Measurements from ENCODE around the gene NLRP6. TPM values are rescaled to one million over a fixed set of nuclear protein-coding genes. Genes with fewer than 3 reads are reported as not detected.

Gene NLRP6
- polyA plus RNA-seq, 2 of the 4 experiments (the other 2 are of a cell fraction), result 0.03 TPM; not detected in 1

GRCh38 chr11:250274-250673, 27.9 kb upstream of the NLRP6 start:
- no peak for TF ChIP-seq EP300 (IDR thresholded peaks at IDR 0.05)
- TF ChIP-seq HDAC2 (IDR thresholded peaks at IDR 0.05), result no peak
- no peak for TF ChIP-seq EHF (CRISPR knock-in tag; IDR thresholded peaks at IDR 0.05)
- TF ChIP-seq ZFP36 (IDR thresholded peaks at IDR 0.05; ENCODE audit: borderline replicate concordance, partially characterized antibody), result no peak
- TF ChIP-seq HOXA7 (CRISPR knock-in tag; IDR thresholded peaks at IDR 0.05), result no peak
- TF ChIP-seq POLR2AphosphoS2 (conservative IDR thresholded peaks at IDR 0.05; ENCODE audit: low read length), result no peak
- TF ChIP-seq HOXB13 (CRISPR knock-in tag; IDR thresholded peaks at IDR 0.05; ENCODE audit: low read depth), result no peak
- TF ChIP-seq FOSL2 (IDR thresholded peaks at IDR 0.05), result no peak
- no peak for TF ChIP-seq FOSL2 (CRISPR knock-in tag; IDR thresholded peaks at IDR 0.05)
- no peak for TF ChIP-seq TFCP2L1 (CRISPR knock-in tag; IDR thresholded peaks at IDR 0.05)
- TF ChIP-seq ZNF302 (CRISPR knock-in tag; IDR thresholded peaks at IDR 0.05), result no peak
- no peak for TF ChIP-seq BCL3 (IDR thresholded peaks at IDR 0.05)
- no peak for TF ChIP-seq RFX5 (IDR thresholded peaks at IDR 0.05)
- TF ChIP-seq CHD2 (IDR thresholded peaks at IDR 0.05; ENCODE audit: low read length, partially characterized antibody), result no peak
- no peak for TF ChIP-seq CBX2 (IDR thresholded peaks at IDR 0.05; ENCODE audit: borderline replicate concordance, low read depth)
- TF ChIP-seq, protein P1, sequence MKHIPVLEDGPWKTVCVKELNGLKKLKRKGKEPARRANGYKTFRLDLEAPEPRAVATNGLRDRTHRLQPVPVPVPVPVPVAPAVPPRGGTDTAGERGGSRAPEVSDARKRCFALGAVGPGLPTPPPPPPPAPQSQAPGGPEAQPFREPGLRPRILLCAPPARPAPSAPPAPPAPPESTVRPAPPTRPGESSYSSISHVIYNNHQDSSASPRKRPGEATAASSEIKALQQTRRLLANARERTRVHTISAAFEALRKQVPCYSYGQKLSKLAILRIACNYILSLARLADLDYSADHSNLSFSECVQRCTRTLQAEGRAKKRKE (CRISPR knock-in tag; IDR thresholded peaks at IDR 0.05; ENCODE audit: low read depth), result no peak
- TF ChIP-seq RAD21 (conservative IDR thresholded peaks at IDR 0.05 in 1 of 2, IDR thresholded peaks at IDR 0.05 in 1 of 2), result no peak
- no peak for TF ChIP-seq RNF2 (IDR thresholded peaks at IDR 0.05; ENCODE audit: borderline replicate concordance, low read depth)
- no peak for TF ChIP-seq ZC3H11A (IDR thresholded peaks at IDR 0.05)
- TF ChIP-seq JUNB (IDR thresholded peaks at IDR 0.05), result no peak
- H3K4me1 ChIP-seq, result no peaks in the 10 kb centered on the region
- FAIRE-seq (no peak), DNase-seq (ENCODE audit: low read depth in 1 of 2, low spot score in 1 of 2) (no peak), ATAC-seq (peak in 1 of 2 experiments; percentile 34; a peak in 2 of 6 replicates)
- CTCF ChIA-PET, result interaction anchor here (0.7 to 5.6 kb wide), 24 partner anchors 9 to 229 kb away, joined by 3 to 40 read pairs (median 6); partner anchors contain the start of genes PSMD13 and PTDSS2
- no peaks in the 10 kb centered on the region for H3K9me3 ChIP-seq
- H3K4me3 ChIP-seq, result no peak overlapping the region
- no peak overlapping the region for H3K27ac ChIP-seq
- H3K4me2 ChIP-seq, result no peak overlapping the region
- POLR2A ChIA-PET, result interaction anchor here (0.6 to 0.9 kb wide), 3 partner anchors 13 to 106 kb away, joined by 3 to 7 read pairs (median 4); partner anchors contain the start of genes BET1L, PSMD13 and RIC8A
- WGBS (ENCODE audit: missing lambda C conversion rate), result 84% methylated on average over 5 of the region's 5 CpGs

GRCh38 chr11:250740-251299, 27.4 kb upstream of the NLRP6 start:
- 85% methylated on average over 10 of the region's 10 CpGs for WGBS (ENCODE audit: missing lambda C conversion rate)
- FAIRE-seq (no peak), ATAC-seq (peak; percentile 86 to 93), DNase-seq (ENCODE audit: low read depth in 1 of 2, low spot score in 1 of 2) (peak; percentile 30 to 63)
- POLR2A ChIA-PET, result interaction anchor here (0.6 to 0.9 kb wide), 3 partner anchors 14 to 105 kb away, joined by 3 to 7 read pairs (median 4); partner anchors contain the start of genes BET1L, PSMD13 and RIC8A
- Histone ChIP-seq H3K4me2 (no peak overlapping the region), H3K9me3 (no peaks in the 10 kb centered on the region), H3K27ac (no peak overlapping the region), H3K4me1 (no peaks in the 10 kb centered on the region), H3K4me3 (no peak overlapping the region)
- CTCF ChIA-PET, result interaction anchor here (0.7 to 5.6 kb wide), 29 partner anchors 10 to 267 kb away, joined by 3 to 40 read pairs (median 6); partner anchors contain the start of genes PSMD13 and PTDSS2
- TF ChIP-seq ZC3H11A (IDR thresholded peaks at IDR 0.05) (no peak), JUN (IDR thresholded peaks at IDR 0.05) (no peak), CHD4 (IDR thresholded peaks at IDR 0.05; ENCODE audit: borderline replicate concordance) (no peak), FOXS1 (CRISPR knock-in tag; IDR thresholded peaks at IDR 0.05) (no peak), TFCP2L1 (CRISPR knock-in tag; IDR thresholded peaks at IDR 0.05) (no peak), HOXA7 (CRISPR knock-in tag; IDR thresholded peaks at IDR 0.05) (no peak), HEYL (CRISPR knock-in tag; IDR thresholded peaks at IDR 0.05) (no peak), EHMT2 (IDR thresholded peaks at IDR 0.05; ENCODE audit: low read depth) (no peak), CEBPB (IDR thresholded peaks at IDR 0.05) (no peak), MAZ (IDR thresholded peaks at IDR 0.05; ENCODE audit: borderline replicate concordance, low read depth, low read length) (no peak), CBX2 (IDR thresholded peaks at IDR 0.05; ENCODE audit: borderline replicate concordance, low read depth) (no peak), RNF2 (IDR thresholded peaks at IDR 0.05; ENCODE audit: borderline replicate concordance, low read depth) (no peak), SMC3 (IDR thresholded peaks at IDR 0.05) (peak; percentile 57), USF2 (IDR thresholded peaks at IDR 0.05) (no peak), RAD21 (conservative IDR thresholded peaks at IDR 0.05 in 1 of 2, IDR thresholded peaks at IDR 0.05 in 1 of 2) (peak; percentile 42 to 49; a peak in 4 of 5 replicates), HOXB5 (CRISPR knock-in tag; IDR thresholded peaks at IDR 0.05) (no peak), MAX (IDR thresholded peaks at IDR 0.05) (no peak)
- TF ChIP-seq, protein P2, sequence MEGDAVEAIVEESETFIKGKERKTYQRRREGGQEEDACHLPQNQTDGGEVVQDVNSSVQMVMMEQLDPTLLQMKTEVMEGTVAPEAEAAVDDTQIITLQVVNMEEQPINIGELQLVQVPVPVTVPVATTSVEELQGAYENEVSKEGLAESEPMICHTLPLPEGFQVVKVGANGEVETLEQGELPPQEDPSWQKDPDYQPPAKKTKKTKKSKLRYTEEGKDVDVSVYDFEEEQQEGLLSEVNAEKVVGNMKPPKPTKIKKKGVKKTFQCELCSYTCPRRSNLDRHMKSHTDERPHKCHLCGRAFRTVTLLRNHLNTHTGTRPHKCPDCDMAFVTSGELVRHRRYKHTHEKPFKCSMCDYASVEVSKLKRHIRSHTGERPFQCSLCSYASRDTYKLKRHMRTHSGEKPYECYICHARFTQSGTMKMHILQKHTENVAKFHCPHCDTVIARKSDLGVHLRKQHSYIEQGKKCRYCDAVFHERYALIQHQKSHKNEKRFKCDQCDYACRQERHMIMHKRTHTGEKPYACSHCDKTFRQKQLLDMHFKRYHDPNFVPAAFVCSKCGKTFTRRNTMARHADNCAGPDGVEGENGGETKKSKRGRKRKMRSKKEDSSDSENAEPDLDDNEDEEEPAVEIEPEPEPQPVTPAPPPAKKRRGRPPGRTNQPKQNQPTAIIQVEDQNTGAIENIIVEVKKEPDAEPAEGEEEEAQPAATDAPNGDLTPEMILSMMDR (IDR thresholded peaks at IDR 0.05), result peak; percentile 64
- TF ChIP-seq, protein P1 (CRISPR knock-in tag; IDR thresholded peaks at IDR 0.05; ENCODE audit: low read depth), result no peak

All from A549 (cell line).